Esophagus mucosa (tissue), 1 donor: ENCODE data around the gene PRSS38. TPM values are rescaled to one million over a fixed set of nuclear protein-coding genes. Genes with fewer than 3 reads are reported as not detected.

Experiments used
- ATAC-seq: fragments of 200-7000 bp; cut with Tn5 transposase; one replicate; pipeline ENCODE4 v1.9.1; 2020
- total RNA-seq: library from RNA; stranded (reverse); gene quantifications from one replicate; pipeline ENCODE4 v1.2.4, GENCODE V29; 2023
- donor health status: DM: yes; HTN: yes; CAD: no.

PRSS38 gene
- total RNA-seq, 1 donor from 2014 or later = not detected

DNA sequence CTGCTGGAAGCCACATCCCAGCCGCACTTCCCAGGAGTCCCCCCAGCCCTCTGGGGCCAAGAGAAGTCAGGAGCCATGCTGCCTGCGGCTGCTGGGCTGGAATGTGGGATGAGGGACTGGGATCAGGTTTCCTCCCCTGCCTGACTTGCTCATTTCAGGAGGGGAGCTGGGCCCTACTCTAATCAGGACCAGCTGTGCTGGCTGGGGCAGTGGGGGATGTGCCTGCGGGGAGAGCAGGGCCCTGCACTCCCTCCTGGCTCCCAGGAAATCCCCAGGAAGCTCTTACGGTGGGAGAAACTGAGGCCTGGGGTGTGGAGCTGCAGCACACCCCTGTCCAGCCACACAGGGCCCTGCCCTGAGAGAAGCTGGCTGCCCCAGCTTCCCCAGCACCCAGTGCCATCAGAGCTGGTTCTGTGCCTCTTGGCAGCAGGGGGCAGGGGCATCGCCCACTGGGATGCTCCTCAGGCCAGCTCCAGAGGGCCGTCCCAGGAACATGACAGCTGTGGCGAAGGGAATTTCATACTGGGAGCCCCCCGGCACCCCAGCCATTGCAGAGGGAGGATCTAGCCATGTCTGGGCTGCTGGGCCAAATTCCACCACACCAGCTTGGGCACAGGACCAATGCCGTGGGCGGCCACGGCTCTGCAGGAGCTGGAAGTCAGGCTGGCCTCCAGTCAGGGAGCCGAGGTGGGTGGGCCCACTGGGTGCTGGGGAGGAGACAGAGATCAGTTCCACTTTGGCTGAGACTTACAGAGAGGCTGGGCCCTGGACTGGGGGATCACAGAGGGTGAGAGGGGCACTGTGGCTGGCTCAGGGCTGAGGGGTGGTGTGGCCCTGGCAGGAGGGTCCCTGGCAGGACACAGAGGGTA lies 21.3 kb upstream of the PRSS38 start:
- ATAC-seq = peak; percentile 8

- ATAC-seq = peak; percentile 15
Observed at GRCh38 chr1:227794817-227795192, 20.7 kb upstream of the PRSS38 start.

DNA sequence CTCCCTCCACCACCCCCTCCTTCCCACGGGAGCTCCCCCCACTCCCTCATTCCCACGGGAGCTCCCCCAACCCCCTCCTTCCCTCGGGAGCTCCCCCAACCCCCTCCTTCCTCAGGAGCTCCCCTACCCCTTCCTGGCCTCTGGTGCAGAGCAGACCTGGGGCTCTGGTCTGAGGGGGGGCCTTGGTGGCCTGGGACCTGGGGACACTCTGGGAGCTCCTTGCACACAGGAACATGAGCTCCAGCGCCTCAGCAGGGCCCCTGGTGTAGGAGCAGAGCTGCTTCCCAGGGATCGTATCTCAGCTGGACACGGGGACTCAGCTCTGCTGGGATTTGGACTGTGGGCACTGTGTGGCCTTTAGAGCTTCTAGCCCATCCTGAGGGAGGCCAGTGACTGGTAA lies 19.7 kb upstream of the PRSS38 start:
- no peak for ATAC-seq

- ATAC-seq = no peak
Observed at GRCh38 chr1:227796359-227796915, 19.0 kb upstream of the PRSS38 start.

GRCh38 chr1:227797144-227797543 lies 18.3 kb upstream of the PRSS38 start:
- no peak for ATAC-seq

- no peak for ATAC-seq
Observed at GRCh38 chr1:227797625-227798024, 17.9 kb upstream of the PRSS38 start.

DNA sequence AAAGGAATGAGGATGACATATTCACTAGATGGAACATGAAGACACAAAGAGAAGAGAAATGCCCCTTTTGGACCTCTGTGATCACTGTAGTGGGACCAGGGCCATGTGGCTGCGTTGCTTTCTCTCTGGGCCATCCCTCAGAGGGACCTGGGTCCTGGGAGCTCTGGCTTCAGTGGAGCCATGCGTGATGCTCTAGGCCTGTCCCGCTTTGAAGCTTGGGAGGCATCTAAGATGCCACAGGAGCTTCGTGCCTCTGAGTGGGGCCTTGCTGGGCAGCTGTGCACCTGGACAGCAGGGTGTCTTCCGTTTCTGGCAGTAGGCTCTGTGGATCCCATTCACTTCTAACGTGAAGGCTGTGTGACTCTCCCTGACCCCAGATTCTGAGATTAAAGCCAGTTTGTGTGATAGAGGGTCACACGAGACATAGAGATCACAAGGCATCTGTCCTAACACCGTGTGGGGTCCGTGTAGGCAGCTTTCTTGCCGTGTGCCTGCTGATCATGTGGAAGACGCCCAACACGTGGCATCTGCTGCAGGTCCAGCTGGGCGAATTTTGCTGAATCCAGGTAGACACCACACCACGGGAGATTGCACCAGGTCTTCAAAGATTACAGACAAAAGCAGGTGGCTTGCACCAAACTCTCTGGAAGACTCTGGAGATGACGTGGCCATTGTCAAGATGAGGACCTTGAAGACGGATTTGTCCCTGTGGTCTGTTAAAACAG lies 17.2 kb upstream of the PRSS38 start:
- ATAC-seq = no peak

DNA sequence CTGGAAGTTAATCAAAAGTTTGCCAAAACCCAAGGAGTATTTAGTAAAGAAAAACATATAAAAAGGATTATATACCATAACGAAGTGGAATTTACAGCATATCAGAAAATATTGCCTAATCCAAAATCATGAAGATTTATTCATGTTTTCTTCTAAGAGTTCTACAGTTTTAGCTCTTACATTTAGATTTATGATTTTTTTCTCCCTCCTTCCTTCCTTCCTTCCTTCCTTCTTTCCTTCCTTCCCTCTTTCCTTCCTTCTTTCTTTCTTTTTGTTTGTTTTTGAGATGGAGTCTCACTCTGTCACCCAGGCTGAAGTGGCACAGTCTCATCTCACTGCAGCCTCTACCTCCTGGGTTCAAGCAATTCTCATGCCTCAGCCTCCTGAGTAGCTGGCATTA lies 15.7 kb upstream of the PRSS38 start:
- ATAC-seq = no peak

- no peak for ATAC-seq
Observed at GRCh38 chr1:227803933-227804332, 11.5 kb upstream of the PRSS38 start.

GRCh38 chr1:227805606-227806197 lies 9.8 kb upstream of the PRSS38 start:
- ATAC-seq = peak; percentile 100

- no peak for ATAC-seq
Observed at GRCh38 chr1:227808566-227808965, 6.9 kb upstream of the PRSS38 start.

DNA sequence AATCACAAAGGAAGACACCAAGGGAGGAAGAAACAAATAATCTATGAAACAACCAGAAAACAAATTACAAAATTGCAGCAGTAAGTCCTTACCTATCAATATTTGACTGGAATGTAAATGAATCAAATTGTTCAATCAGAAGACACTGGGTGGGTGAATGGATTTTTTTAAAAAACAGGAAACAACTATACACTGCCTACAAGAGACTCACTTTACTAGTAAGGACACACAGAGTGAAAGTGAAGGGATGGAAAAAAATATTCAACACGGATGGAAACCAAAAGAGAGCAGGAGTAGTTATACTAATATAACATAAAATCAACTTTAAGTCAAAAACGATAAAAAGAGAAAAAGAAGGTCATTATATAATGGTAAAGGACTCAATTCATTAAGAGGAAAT lies 6.4 kb upstream of the PRSS38 start:
- ATAC-seq = no peak

GRCh38 chr1:227813962-227814361 lies 1.5 kb upstream of the PRSS38 start:
- no peak for ATAC-seq

- ATAC-seq = no peak
Observed at GRCh38 chr1:227816750-227817446, 1.4 kb downstream of the PRSS38 start.

DNA sequence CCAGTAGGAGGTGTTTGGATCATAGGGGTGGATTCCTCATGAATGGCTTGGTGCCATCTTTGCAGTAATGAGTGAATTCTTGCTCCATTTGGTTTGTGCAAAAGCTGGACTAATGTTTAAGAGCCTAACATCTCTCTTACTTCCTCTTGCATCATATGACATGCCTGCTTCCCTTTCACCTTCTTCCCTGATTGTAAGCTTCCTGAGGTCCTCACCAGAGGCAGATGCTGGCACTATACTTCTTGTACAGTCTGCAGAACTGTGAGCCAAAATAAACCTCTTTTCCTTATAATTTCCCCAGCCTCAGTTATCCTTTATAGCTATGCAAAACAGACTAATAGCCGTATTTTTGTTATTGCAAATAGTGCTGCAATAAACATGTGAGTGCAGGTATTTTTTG lies 8.1 kb downstream of the PRSS38 start:
- ATAC-seq = no peak

DNA sequence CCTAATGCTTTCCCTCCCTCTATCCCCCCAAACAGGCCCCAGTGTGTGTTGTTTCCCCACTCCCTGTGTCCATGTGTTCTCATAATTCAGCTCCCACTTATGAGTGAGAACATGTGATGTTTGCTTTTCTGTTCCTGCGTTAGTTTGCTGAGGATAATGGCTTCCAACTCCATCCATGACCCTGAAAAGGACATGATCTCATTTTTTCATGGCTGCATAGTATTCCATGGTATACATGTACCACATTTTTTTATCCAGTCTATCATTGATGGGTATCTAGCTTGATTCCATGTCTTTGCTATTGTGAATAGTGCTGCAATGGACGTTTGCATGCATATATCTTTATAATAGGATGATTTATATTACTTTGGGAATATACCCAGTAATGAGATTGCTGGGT lies 8.7 kb downstream of the PRSS38 start:
- no peak for ATAC-seq

- ATAC-seq = no peak
Observed at GRCh38 chr1:227828786-227829185, 13.3 kb downstream of the PRSS38 start.

- no peak for ATAC-seq
Observed at GRCh38 chr1:227838181-227838580, 22.7 kb downstream of the PRSS38 start.

DNA sequence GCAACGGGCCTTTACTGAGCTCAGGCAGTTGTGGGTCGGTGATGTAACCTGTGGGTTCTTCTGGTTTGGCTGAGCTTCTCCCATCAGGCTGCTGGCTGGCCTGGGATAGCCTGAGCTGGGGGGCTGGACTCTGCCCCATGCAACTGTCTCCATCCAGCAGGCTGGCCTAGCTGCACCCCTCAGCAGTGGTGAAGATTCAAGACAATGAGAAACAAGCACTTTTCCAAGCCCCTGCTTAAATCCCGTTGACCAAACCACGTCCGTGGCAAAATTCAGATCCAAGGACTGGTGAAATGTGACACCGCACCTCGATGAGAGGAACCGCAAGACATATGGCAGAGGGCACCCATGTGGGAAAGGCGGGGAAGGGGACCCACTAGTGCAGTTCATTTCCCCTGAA lies 25.6 kb downstream of the PRSS38 start:
- no peak for ATAC-seq

GRCh38 chr1:227844320-227845146 lies 29.1 kb downstream of the PRSS38 start:
- ATAC-seq = no peak

- ATAC-seq = no peak
Observed at GRCh38 chr1:227845147-227845458, 29.6 kb downstream of the PRSS38 start.

DNA sequence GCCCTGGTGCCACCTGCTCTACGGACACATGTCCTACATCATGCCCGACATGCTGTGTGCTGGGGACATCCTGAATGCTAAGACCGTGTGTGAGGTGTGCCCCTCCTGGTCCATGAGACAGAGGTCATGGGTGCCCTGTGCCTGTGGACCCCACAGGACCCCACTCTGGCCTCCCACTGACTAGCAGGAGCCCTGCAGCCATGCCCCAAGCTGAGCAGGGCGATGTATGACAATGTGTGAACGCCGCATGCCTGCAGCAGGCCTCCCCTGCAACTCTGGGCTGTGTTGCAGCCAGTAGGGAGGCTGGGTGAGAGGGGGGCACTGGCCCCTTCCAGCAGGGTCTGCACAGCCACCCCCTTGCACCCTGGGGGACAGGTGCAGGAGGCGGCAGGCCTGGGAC lies 30.0 kb downstream of the PRSS38 start:
- ATAC-seq = peak; percentile 26
